ENCODE measurements around the gene RASGEF1B.

DNA sequence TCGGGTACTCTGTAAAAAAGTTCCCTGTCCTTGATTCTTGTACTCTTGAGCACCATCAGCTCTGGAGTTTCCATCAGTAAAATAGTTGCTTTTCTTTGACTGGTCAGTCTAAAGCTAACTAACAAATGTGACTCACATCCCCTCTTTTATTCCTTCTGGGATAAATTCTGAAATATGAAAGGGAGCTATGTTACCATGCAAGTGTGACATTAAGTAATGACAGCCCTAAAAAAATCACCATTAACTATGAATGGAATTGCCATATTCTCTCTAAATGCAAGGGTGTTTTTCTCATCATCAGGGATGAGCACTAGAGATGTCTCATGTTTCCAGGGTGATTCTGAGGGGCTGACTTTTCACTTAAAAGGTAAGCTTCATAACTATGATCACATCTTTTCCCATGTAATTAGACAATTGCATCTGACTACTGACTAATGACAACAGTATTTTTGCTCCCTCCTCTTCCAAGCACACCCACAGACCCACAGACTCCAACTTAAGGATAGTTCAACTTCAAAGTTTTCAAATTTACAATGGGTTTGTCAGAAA is 26.9 kb upstream of the RASGEF1B start:
- TF ChIP-seq, protein P1, sequence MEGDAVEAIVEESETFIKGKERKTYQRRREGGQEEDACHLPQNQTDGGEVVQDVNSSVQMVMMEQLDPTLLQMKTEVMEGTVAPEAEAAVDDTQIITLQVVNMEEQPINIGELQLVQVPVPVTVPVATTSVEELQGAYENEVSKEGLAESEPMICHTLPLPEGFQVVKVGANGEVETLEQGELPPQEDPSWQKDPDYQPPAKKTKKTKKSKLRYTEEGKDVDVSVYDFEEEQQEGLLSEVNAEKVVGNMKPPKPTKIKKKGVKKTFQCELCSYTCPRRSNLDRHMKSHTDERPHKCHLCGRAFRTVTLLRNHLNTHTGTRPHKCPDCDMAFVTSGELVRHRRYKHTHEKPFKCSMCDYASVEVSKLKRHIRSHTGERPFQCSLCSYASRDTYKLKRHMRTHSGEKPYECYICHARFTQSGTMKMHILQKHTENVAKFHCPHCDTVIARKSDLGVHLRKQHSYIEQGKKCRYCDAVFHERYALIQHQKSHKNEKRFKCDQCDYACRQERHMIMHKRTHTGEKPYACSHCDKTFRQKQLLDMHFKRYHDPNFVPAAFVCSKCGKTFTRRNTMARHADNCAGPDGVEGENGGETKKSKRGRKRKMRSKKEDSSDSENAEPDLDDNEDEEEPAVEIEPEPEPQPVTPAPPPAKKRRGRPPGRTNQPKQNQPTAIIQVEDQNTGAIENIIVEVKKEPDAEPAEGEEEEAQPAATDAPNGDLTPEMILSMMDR (IDR thresholded peaks at IDR 0.05) = no peak
- no peak for TF ChIP-seq POLR2A (IDR thresholded peaks at IDR 0.05)

Data from right lobe of liver (tissue), 4 donors.